ENCODE results near the gene APC2.

The APC2 gene

GRCh38 chr19:1430246-1430645 is 19.7 kb upstream of the APC2 start:
- Histone ChIP-seq H3K9me3 (ENCODE audit: control insufficient read depth, insufficient read depth, low read length) (no peaks in the 10 kb centered on the region), H3K36me3 (ENCODE audit: control insufficient read depth, low read length) (peaks cover 86% of the 10 kb centered on the region), H3K4me3 (ENCODE audit: low read length) (no peak overlapping the region), H4K20me1 (ENCODE audit: control insufficient read depth, insufficient read depth, low read depth, low read length) (no peaks in the 10 kb centered on the region), H3K9me2 (replicated peaks; ENCODE audit: control insufficient read depth, low read length) (no peaks in the 10 kb centered on the region), H3K27me3 (ENCODE audit: control insufficient read depth, low read length) (no peaks in the 10 kb centered on the region), H3K27ac (ENCODE audit: low read depth, low read length) (no peak overlapping the region), H3K4me1 (ENCODE audit: control insufficient read depth, low read length) (no peaks in the 10 kb centered on the region), H3F3A (ENCODE audit: control insufficient read depth, insufficient read depth) (no peaks in the 10 kb centered on the region), H3K79me2 (ENCODE audit: control insufficient read depth, low read length) (peaks cover 21% of the 10 kb centered on the region), H3K4me2 (ENCODE audit: low read length) (no peak overlapping the region)
- TF ChIP-seq CTCF (IDR thresholded peaks at IDR 0.05; ENCODE audit: low read depth, low read length, poor library complexity, severe bottlenecking) = no peak
- TF ChIP-seq EZH2phosphoT487 (IDR thresholded peaks at IDR 0.05; ENCODE audit: borderline replicate concordance, low read length) = no peak

- no peak overlapping the region for H3K4me2 ChIP-seq (ENCODE audit: low read length)
- H3K9me3 ChIP-seq (ENCODE audit: control insufficient read depth, insufficient read depth, low read length) = no peaks in the 10 kb centered on the region
- peaks cover 6% of the 10 kb centered on the region; the same call in 1 of the 2 replicates for H3F3A ChIP-seq (ENCODE audit: control insufficient read depth, insufficient read depth)
- no peak overlapping the region for H3K27ac ChIP-seq (ENCODE audit: low read depth, low read length)
- peaks cover 9% of the 10 kb centered on the region for H3K79me2 ChIP-seq (ENCODE audit: control insufficient read depth, low read length)
- no peaks in the 10 kb centered on the region for H4K20me1 ChIP-seq (ENCODE audit: control insufficient read depth, insufficient read depth, low read depth, low read length)
- H3K27me3 ChIP-seq (ENCODE audit: control insufficient read depth, low read length) = no peaks in the 10 kb centered on the region
- peaks cover 2% of the 10 kb centered on the region; the same call in 1 of the 2 replicates for H3K4me1 ChIP-seq (ENCODE audit: control insufficient read depth, low read length)
- peaks cover 72% of the 10 kb centered on the region for H3K36me3 ChIP-seq (ENCODE audit: control insufficient read depth, low read length)
- no peaks in the 10 kb centered on the region for H3K9me2 ChIP-seq (replicated peaks; ENCODE audit: control insufficient read depth, low read length)
- TF ChIP-seq CTCF (IDR thresholded peaks at IDR 0.05; ENCODE audit: low read depth, low read length, poor library complexity, severe bottlenecking) (no peak), EZH2phosphoT487 (IDR thresholded peaks at IDR 0.05; ENCODE audit: borderline replicate concordance, low read length) (no peak)
- no peak overlapping the region for H3K4me3 ChIP-seq (ENCODE audit: low read length)
Measured at GRCh38 chr19:1431759-1432506, 18.0 kb upstream of the APC2 start.

GRCh38 chr19:1432507-1432887 is 17.4 kb upstream of the APC2 start:
- H3K4me2 ChIP-seq (ENCODE audit: low read length) = no peak overlapping the region
- no peaks in the 10 kb centered on the region for H4K20me1 ChIP-seq (ENCODE audit: control insufficient read depth, insufficient read depth, low read depth, low read length)
- H3K9me3 ChIP-seq (ENCODE audit: control insufficient read depth, insufficient read depth, low read length) = no peaks in the 10 kb centered on the region
- no peak overlapping the region for H3K27ac ChIP-seq (ENCODE audit: low read depth, low read length)
- H3K36me3 ChIP-seq (ENCODE audit: control insufficient read depth, low read length) = peaks cover 67% of the 10 kb centered on the region
- H3F3A ChIP-seq (ENCODE audit: control insufficient read depth, insufficient read depth) = peaks cover 9% of the 10 kb centered on the region
- peaks cover 7% of the 10 kb centered on the region for H3K4me1 ChIP-seq (ENCODE audit: control insufficient read depth, low read length)
- TF ChIP-seq CTCF (IDR thresholded peaks at IDR 0.05; ENCODE audit: low read depth, low read length, poor library complexity, severe bottlenecking) = no peak
- TF ChIP-seq EZH2phosphoT487 (IDR thresholded peaks at IDR 0.05; ENCODE audit: borderline replicate concordance, low read length) = no peak
- no peaks in the 10 kb centered on the region for H3K9me2 ChIP-seq (replicated peaks; ENCODE audit: control insufficient read depth, low read length)
- no peak overlapping the region for H3K4me3 ChIP-seq (ENCODE audit: low read length)
- peaks cover 5% of the 10 kb centered on the region; the same call in 1 of the 2 replicates for H3K79me2 ChIP-seq (ENCODE audit: control insufficient read depth, low read length)
- H3K27me3 ChIP-seq (ENCODE audit: control insufficient read depth, low read length) = no peaks in the 10 kb centered on the region

All from DOHH2 (cell line).